ENCODE results near the gene LPCAT1. TPM values are rescaled to one million over a fixed set of nuclear protein-coding genes. Genes with fewer than 3 reads are reported as not detected.
A peak's percentile ranks its signal among the peaks of the same experiment; 100 is the strongest.

Gene LPCAT1
- total and polyA plus RNA-seq, 3 donors from 2014 or later = 21.1 to 27.1 (median 23.9) TPM

DNA sequence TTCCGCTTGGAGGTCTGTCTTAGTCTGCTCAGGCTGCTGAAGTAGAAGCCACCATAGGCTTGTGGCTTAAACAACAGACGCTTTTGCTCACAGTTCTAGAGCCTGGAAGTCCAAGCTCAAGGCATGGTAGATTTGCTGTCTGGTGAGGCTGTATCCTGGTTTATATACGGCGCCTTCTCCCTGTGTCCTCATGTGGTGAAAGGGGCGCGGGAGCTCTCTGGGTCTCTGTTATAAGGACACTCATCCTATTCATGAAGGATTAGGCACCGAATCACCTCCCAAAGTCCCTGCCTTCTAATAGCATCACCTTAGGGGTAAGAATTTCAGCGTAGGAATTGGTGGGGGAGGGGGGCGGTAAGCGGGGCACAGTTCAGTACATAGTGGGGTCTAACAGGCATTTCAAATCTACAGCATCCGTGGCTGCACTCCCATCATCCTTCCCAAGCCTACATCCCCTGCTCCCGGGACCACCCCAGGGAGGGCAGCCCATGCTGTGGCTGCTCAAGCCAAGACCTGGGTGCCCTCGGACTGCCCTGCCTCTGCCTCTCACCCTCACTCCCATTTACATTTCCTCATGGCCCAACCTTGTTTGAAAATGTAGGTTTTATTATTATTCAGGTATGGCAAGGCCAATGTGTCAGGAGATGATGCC, 15.1 kb upstream of the LPCAT1 start:
- H3K36me3 ChIP-seq (ENCODE audit: low read depth, missing control alignments) = no peaks in the 10 kb centered on the region
- H3K27me3 ChIP-seq = no peaks in the 10 kb centered on the region
- no peaks in the 10 kb centered on the region for H3K9me3 ChIP-seq
- no peaks in the 10 kb centered on the region for H3K4me1 ChIP-seq
- no peak overlapping the region for H3K4me3 ChIP-seq
- intact Hi-C loops (cut with DNase I; ENCODE audit: low total_unique reads) = no loop called here
- WGBS, 2 donors = 91 to 95% methylated on average over 13 of the region's 13 CpGs
- DNase-seq = peak; percentile 5
- H3K27ac ChIP-seq = no peak overlapping the region
- TF ChIP-seq, protein P1, sequence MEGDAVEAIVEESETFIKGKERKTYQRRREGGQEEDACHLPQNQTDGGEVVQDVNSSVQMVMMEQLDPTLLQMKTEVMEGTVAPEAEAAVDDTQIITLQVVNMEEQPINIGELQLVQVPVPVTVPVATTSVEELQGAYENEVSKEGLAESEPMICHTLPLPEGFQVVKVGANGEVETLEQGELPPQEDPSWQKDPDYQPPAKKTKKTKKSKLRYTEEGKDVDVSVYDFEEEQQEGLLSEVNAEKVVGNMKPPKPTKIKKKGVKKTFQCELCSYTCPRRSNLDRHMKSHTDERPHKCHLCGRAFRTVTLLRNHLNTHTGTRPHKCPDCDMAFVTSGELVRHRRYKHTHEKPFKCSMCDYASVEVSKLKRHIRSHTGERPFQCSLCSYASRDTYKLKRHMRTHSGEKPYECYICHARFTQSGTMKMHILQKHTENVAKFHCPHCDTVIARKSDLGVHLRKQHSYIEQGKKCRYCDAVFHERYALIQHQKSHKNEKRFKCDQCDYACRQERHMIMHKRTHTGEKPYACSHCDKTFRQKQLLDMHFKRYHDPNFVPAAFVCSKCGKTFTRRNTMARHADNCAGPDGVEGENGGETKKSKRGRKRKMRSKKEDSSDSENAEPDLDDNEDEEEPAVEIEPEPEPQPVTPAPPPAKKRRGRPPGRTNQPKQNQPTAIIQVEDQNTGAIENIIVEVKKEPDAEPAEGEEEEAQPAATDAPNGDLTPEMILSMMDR (IDR thresholded peaks at IDR 0.05) = no peak
- TF ChIP-seq POLR2A (IDR thresholded peaks at IDR 0.05) = no peak

DNA sequence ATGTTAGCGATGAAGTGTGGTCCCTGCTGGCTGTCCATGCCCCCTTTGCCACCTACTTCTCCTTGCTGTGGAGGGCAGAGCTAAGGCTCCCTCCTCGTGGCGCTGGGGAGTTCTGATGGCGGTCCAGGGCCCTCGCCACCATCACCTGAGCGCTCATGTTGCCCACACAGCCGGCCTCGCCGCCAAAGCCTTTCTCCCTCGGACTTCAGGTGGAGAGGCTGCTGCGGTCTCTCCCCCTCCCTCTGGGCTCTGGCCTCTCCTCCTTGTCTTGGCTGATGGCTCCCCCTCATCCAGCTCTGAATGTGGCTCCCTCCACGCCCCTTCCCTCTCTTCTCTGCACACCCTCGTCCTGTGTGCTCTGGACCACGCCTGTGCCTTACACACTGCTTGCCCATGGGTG, 14.5 kb upstream of the LPCAT1 start:
- H3K27ac ChIP-seq = no peak overlapping the region
- no peak overlapping the region for H3K4me3 ChIP-seq
- no peaks in the 10 kb centered on the region for H3K9me3 ChIP-seq
- 93 to 95% methylated on average over 4 to 14 of the region's 14 CpGs for WGBS, 2 donors
- DNase-seq = no peak
- H3K4me1 ChIP-seq = no peaks in the 10 kb centered on the region
- intact Hi-C loops (cut with DNase I; ENCODE audit: low total_unique reads) = no loop called here
- no peaks in the 10 kb centered on the region for H3K36me3 ChIP-seq (ENCODE audit: low read depth, missing control alignments)
- TF ChIP-seq, protein P1 (IDR thresholded peaks at IDR 0.05) = no peak
- no peak for TF ChIP-seq POLR2A (IDR thresholded peaks at IDR 0.05)
- H3K27me3 ChIP-seq = no peaks in the 10 kb centered on the region

DNA sequence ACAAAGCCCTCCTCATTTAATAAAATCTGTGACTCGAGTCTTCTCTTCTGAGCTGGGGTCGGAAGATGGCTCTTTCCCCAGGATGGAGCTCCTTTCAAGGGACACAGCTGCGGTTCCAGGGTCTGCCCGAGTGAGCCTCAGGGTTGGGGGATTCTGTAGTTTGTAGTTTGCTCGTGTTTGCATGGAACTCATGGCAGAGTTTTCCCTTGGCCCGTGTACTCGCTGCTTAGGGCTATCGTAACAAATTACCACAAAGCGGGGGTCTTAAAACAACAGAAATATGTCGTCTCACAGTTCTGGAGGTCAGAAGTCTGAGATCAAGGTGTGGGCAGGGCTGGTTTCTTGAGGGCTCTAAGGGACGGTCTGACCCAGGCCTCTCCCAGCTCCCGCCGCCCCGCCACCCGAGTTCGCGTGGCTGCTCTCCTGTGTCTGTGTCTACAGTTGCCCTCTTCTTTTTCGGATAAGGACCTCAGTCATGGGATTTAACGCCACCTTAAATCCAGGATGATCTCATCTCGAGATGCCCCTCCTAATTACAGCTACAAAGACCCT, 13.9 kb upstream of the LPCAT1 start:
- no peaks in the 10 kb centered on the region for H3K9me3 ChIP-seq
- intact Hi-C loops (cut with DNase I; ENCODE audit: low total_unique reads) = no loop called here

DNA sequence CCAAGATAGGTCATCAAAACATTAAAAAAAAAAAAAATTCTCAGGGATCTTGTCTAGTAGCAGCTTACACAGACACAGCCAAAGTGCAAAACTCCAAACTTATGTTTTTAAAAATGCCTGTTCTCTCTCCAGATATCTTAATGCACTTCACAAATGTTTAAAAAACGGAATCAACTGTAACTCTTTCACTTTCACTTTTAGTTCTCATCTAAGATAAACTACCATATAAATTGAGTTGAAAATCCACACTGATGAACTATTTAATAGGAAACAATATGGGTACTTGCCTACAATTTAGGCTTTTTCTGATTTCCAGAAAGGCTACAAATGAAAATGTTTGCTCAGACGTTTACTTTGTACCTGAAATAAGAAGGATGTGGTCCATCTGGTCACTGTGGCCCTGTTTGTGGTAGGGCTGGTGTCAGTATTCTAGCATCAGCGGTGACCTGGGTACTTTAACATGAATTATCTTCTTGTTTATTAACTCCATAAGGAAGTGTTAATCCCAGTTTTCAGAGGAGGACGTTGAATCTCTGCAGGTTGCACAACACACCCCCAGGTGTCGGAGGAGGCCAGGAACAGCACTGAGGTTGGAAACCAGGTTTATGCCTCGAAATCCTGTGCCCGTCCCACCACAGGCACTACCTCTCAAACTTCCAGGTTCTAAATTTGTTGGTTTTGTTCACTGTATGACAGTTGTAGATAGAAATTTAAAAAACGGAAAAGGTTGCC, 13.3 kb upstream of the LPCAT1 start:
- Histone ChIP-seq H3K9me3 (no peaks in the 10 kb centered on the region), H3K27ac (no peak overlapping the region), H3K4me3 (no peak overlapping the region), H3K4me1 (no peaks in the 10 kb centered on the region), H3K36me3 (ENCODE audit: low read depth, missing control alignments) (no peaks in the 10 kb centered on the region), H3K27me3 (no peaks in the 10 kb centered on the region)
- WGBS, 2 donors = 72 to 79% methylated on average over 8 of the region's 8 CpGs
- no peak for TF ChIP-seq POLR2A (IDR thresholded peaks at IDR 0.05)
- TF ChIP-seq, protein P1 (IDR thresholded peaks at IDR 0.05) = no peak
- peak; percentile 0 for DNase-seq
- intact Hi-C loops (cut with DNase I; ENCODE audit: low total_unique reads) = no loop called here

More for the DNA sequence above, 13.9 kb upstream of the LPCAT1 start:
- no peaks in the 10 kb centered on the region for H3K36me3 ChIP-seq (ENCODE audit: low read depth, missing control alignments)
- H3K4me1 ChIP-seq = no peaks in the 10 kb centered on the region
- DNase-seq = peak; percentile 9
- 91 to 94% methylated on average over 20 of the region's 20 CpGs for WGBS, 2 donors
- TF ChIP-seq, protein P1 (IDR thresholded peaks at IDR 0.05) = no peak
- no peak for TF ChIP-seq POLR2A (IDR thresholded peaks at IDR 0.05)
- H3K4me3 ChIP-seq = no peak overlapping the region
- no peak overlapping the region for H3K27ac ChIP-seq
- H3K27me3 ChIP-seq = no peaks in the 10 kb centered on the region

Data from testis (tissue), 3 donors.